HCT116 (cell line): ENCODE results near the gene ISCA2. TPM values are rescaled to one million over a fixed set of nuclear protein-coding genes. Genes with fewer than 3 reads are reported as not detected.

Source experiments
- ATAC-seq: fragments of 200-7000 bp; cut with Tn5 transposase; 2 replicates; pipeline ENCODE4 v1.9.1; 2020; ENCODE audit warnings: mild to moderate bottlenecking, moderate library complexity
- BruUV-seq: library from RNA; stranded (reverse); fragments of 400-500 nt; replicated peaks from 2 replicates; lab custom pipeline; 2021; lab: Mats Ljungman, UMichigan
- CTCF ChIA-PET: fragments of 300-600 bp; sonication (Branson Sonifier 250); formaldehyde crosslinking; loops from one replicate; lab custom pipeline; 2021; ENCODE audit warnings: antibody characterized with exemption; lab: Charles Lee
- POLR2A ChIA-PET: fragments of 300-600, 350-600 bp; sonication (Branson Sonifier 250); formaldehyde crosslinking; loops from one replicate; lab custom pipeline; 2021; ENCODE audit warnings: antibody characterized with exemption; lab: Charles Lee
- RAD21 ChIA-PET, 2 experiments: fragments of 300-600 bp; sonication (Branson Sonifier 250); formaldehyde crosslinking; loops; one replicate each; lab custom pipeline; 2023; ENCODE audit warnings: low total read pairs in 2 of 2; ENCODE audit not compliant: uncharacterized antibody in 2 of 2, unreplicated experiment in 2 of 2, low non-redundant PET in 1 of 2; lab: Charles Lee
- DNase-seq: peaks from one replicate; pipeline ENCODE4 v3.0.0-alpha.2; 2010; ENCODE audit warnings: low read depth, low spot score
- H2AFZ ChIP-seq: fragments of 200-600 bp; shearing (Covaris generic), sonication (generic); 2 replicates; pipeline ENCODE4 v1.6.1; 2017; ENCODE audit warnings: low read depth, mixed run types, mixed read lengths, antibody characterized with exemption, low read length; ENCODE audit not compliant: poor library complexity, severe bottlenecking
- H3K27ac ChIP-seq: 2 replicates; pipeline ENCODE4 v1.5.1; 2012; ENCODE audit warnings: low read depth, low read length
- H3K27me3 ChIP-seq: fragments of 200-600 bp; sonication (generic); 2 replicates; pipeline ENCODE4 v1.6.1; 2016; ENCODE audit warnings: mixed run types, low read length, mixed read lengths; ENCODE audit not compliant: insufficient read depth
- H3K36me3 ChIP-seq, 2 experiments: fragments of 200-500 bp in 1 of 2; fragments of 200-600 bp in 1 of 2; sonication (Bioruptor generic) in 1 of 2; sonication (generic) in 1 of 2; 2 replicates each; pipeline versions ENCODE4 v1.5.1 to v1.6.1; 2014 to 2016; ENCODE audit warnings: low read length in 2 of 2, inconsistent platforms in 1 of 2, mixed read lengths in 1 of 2, mixed run types in 1 of 2; ENCODE audit not compliant: insufficient read depth in 2 of 2, control insufficient read depth in 1 of 2
- H3K4me1 ChIP-seq, 2 experiments: fragments of 200-600 bp in 1 of 2; sonication (generic) in 1 of 2; 2 replicates each; pipeline versions ENCODE4 v1.5.1 to v1.6.1; 2012 to 2017; ENCODE audit warnings: low read length in 2 of 2, inconsistent platforms in 1 of 2, mild to moderate bottlenecking in 1 of 2, mixed read lengths in 1 of 2, mixed run types in 1 of 2, moderate library complexity in 1 of 2; ENCODE audit not compliant: insufficient read depth in 2 of 2, control insufficient read depth in 1 of 2
- H3K4me2 ChIP-seq: fragments of 200-600 bp; sonication (generic); 2 replicates; pipeline ENCODE4 v1.6.1; 2017; ENCODE audit warnings: mixed run types, low read length, mixed read lengths
- H3K4me3 ChIP-seq, 2 experiments: fragments of 200-600 bp in 1 of 2; sonication (generic) in 1 of 2; replicated peaks in 1 of 2; 2 replicates each; pipeline ENCODE4 v1.5.1; 2011 to 2016; ENCODE audit warnings: low read length in 2 of 2, control low read depth in 1 of 2, low read depth in 1 of 2, mild to moderate bottlenecking in 1 of 2, mixed read lengths in 1 of 2, mixed run types in 1 of 2
- H3K79me2 ChIP-seq: fragments of 200-600 bp; sonication (generic); 2 replicates; pipeline ENCODE4 v1.6.1; 2017; ENCODE audit warnings: mild to moderate bottlenecking, mixed run types, low read length, moderate library complexity, mixed read lengths; ENCODE audit not compliant: insufficient read depth
- H3K9ac ChIP-seq: fragments of 200-600 bp; sonication (generic); 2 replicates; pipeline ENCODE4 v1.6.1; 2016; ENCODE audit warnings: low read length, mixed read lengths
- H3K9me2 ChIP-seq: fragments of 200-600 bp; sonication (generic), shearing (Covaris generic); 2 replicates; pipeline ENCODE4 v1.6.1; 2017; ENCODE audit warnings: mixed run types, mild to moderate bottlenecking, moderate library complexity; ENCODE audit not compliant: insufficient read depth
- H3K9me3 ChIP-seq, 2 experiments: fragments of 200-500 bp in 1 of 2; fragments of 200-600 bp in 1 of 2; sonication (Bioruptor generic) in 1 of 2; sonication (generic) in 1 of 2; 2 replicates each; pipeline ENCODE4 v1.6.1; 2014 to 2017; ENCODE audit warnings: low read length in 2 of 2, mixed read lengths in 2 of 2, inconsistent platforms in 1 of 2, low read depth in 1 of 2, mild to moderate bottlenecking in 1 of 2, mixed run types in 1 of 2, moderate library complexity in 1 of 2; ENCODE audit not compliant: control insufficient read depth in 1 of 2, insufficient read depth in 1 of 2
- H4K20me1 ChIP-seq: fragments of 200-600 bp; sonication (generic), shearing (Covaris generic); 2 replicates; pipeline ENCODE4 v1.6.1; 2017; ENCODE audit warnings: mixed run types, mild to moderate bottlenecking, moderate library complexity; ENCODE audit not compliant: insufficient read depth
- CTCF ChIP-seq, 3 experiments: fragments of 200-600 bp in 1 of 3; sonication (generic) in 1 of 3; IDR thresholded peaks in 2 of 3; conservative IDR thresholded peaks in 1 of 3; 2 replicates each; pipeline ENCODE4 v1.5.1; 2012 to 2017; ENCODE audit warnings: low read depth in 2 of 3, low read length in 2 of 3, antibody characterized with exemption in 1 of 3, borderline replicate concordance in 1 of 3, control low read depth in 1 of 3, mild to moderate bottlenecking in 1 of 3, mixed read lengths in 1 of 3, mixed run types in 1 of 3, moderate library complexity in 1 of 3; ENCODE audit not compliant: insufficient read depth in 1 of 3
- RAD21 ChIP-seq: IDR thresholded peaks from 2 replicates; pipeline ENCODE4 v1.6.1; 2012; ENCODE audit warnings: low read depth, mild to moderate bottlenecking
- SIN3A ChIP-seq: IDR thresholded peaks from 2 replicates; pipeline ENCODE4 v1.6.1; 2012; ENCODE audit warnings: low read depth
- SRF ChIP-seq: IDR thresholded peaks from 2 replicates; pipeline ENCODE4 v1.6.1; 2012; ENCODE audit warnings: low read depth
- intact Hi-C: fragments of 100-400 bp; cut with micrococcal nuclease; formaldehyde crosslinking; loops from 2 replicates; pipeline ENCODE4 v1.10.0; 2022
- total RNA-seq: library from RNA; stranded (reverse); gene quantifications from one replicate; pipeline ENCODE4 v1.2.1, GENCODE V29; 2021; ENCODE audit not compliant: unreplicated experiment

The ISCA2 gene
- total RNA-seq, 1 experiment from 2014 or later: 27.5 TPM

- ChIA-PET POLR2A (no interaction called here), RAD21 (no interaction called here), CTCF (interaction anchor here (0.7 to 1.6 kb wide), 4 partner anchors 9 to 107 kb away, joined by 4 to 11 read pairs (median 6); partner anchors contain the start of genes ISCA2 and NPC2)
- Histone ChIP-seq H3K27ac (no peak overlapping the region), H3K4me3 (no peak overlapping the region), H4K20me1 (no peaks in the 10 kb centered on the region), H3K36me3 (no peaks in the 10 kb centered on the region), H3K4me1 (peaks cover 0 to 15% of the 10 kb centered on the region in 2 experiments; a peak in 2 of 4 replicates), H3K9ac (no peak overlapping the region), H3K9me3 (no peaks in the 10 kb centered on the region), H2AFZ (no peak overlapping the region), H3K27me3 (no peaks in the 10 kb centered on the region), H3K4me2 (no peak overlapping the region), H3K9me2 (no peaks in the 10 kb centered on the region), H3K79me2 (no peaks in the 10 kb centered on the region)
- ATAC-seq (peak; percentile 80), DNase-seq (no peak)
- intact Hi-C loops: loop anchor here (1.0 kb wide), 1 partner anchor 302 kb away; no protein-coding TSS in a partner anchor
- TF ChIP-seq SRF: no peak
- TF ChIP-seq CTCF (IDR thresholded peaks at IDR 0.05 in 2 of 3, conservative IDR thresholded peaks at IDR 0.05 in 1 of 3; ENCODE audit: borderline replicate concordance in 1 of 3, insufficient read depth in 1 of 3, low read depth in 2 of 3, low read length in 2 of 3): peak; percentile 40 to 71 (median 62); a peak in 5 of 6 replicates
- TF ChIP-seq RAD21: peak; percentile 36
- no peak for TF ChIP-seq SIN3A
- BruUV-seq: no TSS peak
These were observed 8.9 kb downstream of the ISCA2 start for GRCh38 chr14:74502236-74503019.
